SK-N-SH treated with all-trans-retinoic acid at 6 μM for 48 hours (cell line): ENCODE results near the gene ZCCHC2.

ENCODE experiments used
- GLIS3 ChIP-seq: fragments of 250-450 bp; sonication (Bioruptor Pico); IDR thresholded peaks from 2 replicates; pipeline ENCODE4 v1.5.0; 2020; ENCODE audit warnings: mild to moderate bottlenecking, moderate library complexity
- ISL1 ChIP-seq: fragments of 250-450 bp; sonication (Bioruptor Pico); IDR thresholded peaks from 2 replicates; pipeline ENCODE4 v2.1.2; 2022; ENCODE audit warnings: mild to moderate bottlenecking, moderate library complexity
- OSR1 ChIP-seq: fragments of 250-450 bp; sonication (Bioruptor Pico); IDR thresholded peaks from 2 replicates; pipeline ENCODE4 v1.8.0; 2022; ENCODE audit warnings: moderate library complexity, mild to moderate bottlenecking, inconsistent platforms
- RARB ChIP-seq: fragments of 250-450 bp; sonication (Bioruptor Pico); IDR thresholded peaks from 2 replicates; pipeline ENCODE4 v1.8.0; 2021; ENCODE audit warnings: mild to moderate bottlenecking, moderate library complexity
- SNAI2 ChIP-seq: fragments of 250-450 bp; sonication (Bioruptor Pico); IDR thresholded peaks from 2 replicates; pipeline ENCODE4 v1.5.0; 2020; ENCODE audit warnings: mild to moderate bottlenecking, moderate library complexity
- ZFP3 ChIP-seq: fragments of 250-450 bp; sonication (Bioruptor Pico); IDR thresholded peaks from 2 replicates; pipeline ENCODE4 v1.5.0; 2020; ENCODE audit warnings: mild to moderate bottlenecking, moderate library complexity
- ZNF70 ChIP-seq: fragments of 450-650 bp; formaldehyde crosslinking; IDR thresholded peaks from 2 replicates; pipeline ENCODE4 v1.5.0; 2020; ENCODE audit warnings: mild to moderate bottlenecking, moderate library complexity
- TF ChIP-seq, protein P1 (sequence below): fragments of 250-450 bp; sonication (Bioruptor Pico); IDR thresholded peaks from 2 replicates; pipeline ENCODE4 v1.5.0; 2020; ENCODE audit warnings: mild to moderate bottlenecking, moderate library complexity
- TF ChIP-seq, protein P2 (sequence below): fragments of 250-450 bp; sonication (Bioruptor Pico); IDR thresholded peaks from 2 replicates; pipeline ENCODE4 v1.8.0; 2020; ENCODE audit warnings: mild to moderate bottlenecking, moderate library complexity, borderline replicate concordance
- TF ChIP-seq, protein P3 (sequence below): fragments of 250-450 bp; sonication (Bioruptor Pico); IDR thresholded peaks from 2 replicates; pipeline ENCODE4 v1.8.0; 2021; ENCODE audit warnings: low read depth, mild to moderate bottlenecking, moderate library complexity, borderline replicate concordance
- TF ChIP-seq, protein P4 (sequence below): fragments of 250-450 bp; sonication (Bioruptor Pico); IDR thresholded peaks from 2 replicates; pipeline ENCODE4 v1.5.1; 2021; ENCODE audit warnings: mild to moderate bottlenecking, moderate library complexity

DNA sequence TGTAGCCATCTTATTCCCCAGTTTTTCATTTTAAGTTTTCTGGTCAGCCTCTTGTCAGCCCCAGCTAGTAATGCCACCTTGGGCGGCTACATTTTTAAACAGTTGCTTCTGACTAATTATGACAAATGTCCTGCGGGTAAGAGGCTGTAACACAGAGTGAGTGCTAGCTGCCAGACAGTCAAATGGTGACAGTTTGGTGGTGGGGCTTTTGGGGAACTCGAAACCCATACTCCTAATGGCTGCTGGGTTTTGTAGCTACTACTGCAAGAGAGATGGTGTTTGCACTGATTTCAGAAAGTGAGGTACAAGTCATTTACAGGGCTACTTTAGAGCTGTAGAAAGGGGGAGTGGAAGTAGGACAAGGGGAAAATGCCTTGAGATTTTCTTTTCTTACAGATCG is 48.2 kb downstream of the ZCCHC2 start:
- TF ChIP-seq SNAI2: no peak
- TF ChIP-seq ZFP3 (CRISPR knock-in tag): no peak
- no peak for TF ChIP-seq ZNF70 (CRISPR knock-in tag)
- no peak for TF ChIP-seq GLIS3 (CRISPR knock-in tag)
- no peak for TF ChIP-seq ISL1 (CRISPR knock-in tag)
- no peak for TF ChIP-seq OSR1 (CRISPR knock-in tag)
- TF ChIP-seq, protein P1, sequence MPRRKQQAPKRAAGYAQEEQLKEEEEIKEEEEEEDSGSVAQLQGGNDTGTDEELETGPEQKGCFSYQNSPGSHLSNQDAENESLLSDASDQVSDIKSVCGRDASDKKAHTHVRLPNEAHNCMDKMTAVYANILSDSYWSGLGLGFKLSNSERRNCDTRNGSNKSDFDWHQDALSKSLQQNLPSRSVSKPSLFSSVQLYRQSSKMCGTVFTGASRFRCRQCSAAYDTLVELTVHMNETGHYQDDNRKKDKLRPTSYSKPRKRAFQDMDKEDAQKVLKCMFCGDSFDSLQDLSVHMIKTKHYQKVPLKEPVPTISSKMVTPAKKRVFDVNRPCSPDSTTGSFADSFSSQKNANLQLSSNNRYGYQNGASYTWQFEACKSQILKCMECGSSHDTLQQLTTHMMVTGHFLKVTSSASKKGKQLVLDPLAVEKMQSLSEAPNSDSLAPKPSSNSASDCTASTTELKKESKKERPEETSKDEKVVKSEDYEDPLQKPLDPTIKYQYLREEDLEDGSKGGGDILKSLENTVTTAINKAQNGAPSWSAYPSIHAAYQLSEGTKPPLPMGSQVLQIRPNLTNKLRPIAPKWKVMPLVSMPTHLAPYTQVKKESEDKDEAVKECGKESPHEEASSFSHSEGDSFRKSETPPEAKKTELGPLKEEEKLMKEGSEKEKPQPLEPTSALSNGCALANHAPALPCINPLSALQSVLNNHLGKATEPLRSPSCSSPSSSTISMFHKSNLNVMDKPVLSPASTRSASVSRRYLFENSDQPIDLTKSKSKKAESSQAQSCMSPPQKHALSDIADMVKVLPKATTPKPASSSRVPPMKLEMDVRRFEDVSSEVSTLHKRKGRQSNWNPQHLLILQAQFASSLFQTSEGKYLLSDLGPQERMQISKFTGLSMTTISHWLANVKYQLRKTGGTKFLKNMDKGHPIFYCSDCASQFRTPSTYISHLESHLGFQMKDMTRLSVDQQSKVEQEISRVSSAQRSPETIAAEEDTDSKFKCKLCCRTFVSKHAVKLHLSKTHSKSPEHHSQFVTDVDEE: no peak
- TF ChIP-seq, protein P2, sequence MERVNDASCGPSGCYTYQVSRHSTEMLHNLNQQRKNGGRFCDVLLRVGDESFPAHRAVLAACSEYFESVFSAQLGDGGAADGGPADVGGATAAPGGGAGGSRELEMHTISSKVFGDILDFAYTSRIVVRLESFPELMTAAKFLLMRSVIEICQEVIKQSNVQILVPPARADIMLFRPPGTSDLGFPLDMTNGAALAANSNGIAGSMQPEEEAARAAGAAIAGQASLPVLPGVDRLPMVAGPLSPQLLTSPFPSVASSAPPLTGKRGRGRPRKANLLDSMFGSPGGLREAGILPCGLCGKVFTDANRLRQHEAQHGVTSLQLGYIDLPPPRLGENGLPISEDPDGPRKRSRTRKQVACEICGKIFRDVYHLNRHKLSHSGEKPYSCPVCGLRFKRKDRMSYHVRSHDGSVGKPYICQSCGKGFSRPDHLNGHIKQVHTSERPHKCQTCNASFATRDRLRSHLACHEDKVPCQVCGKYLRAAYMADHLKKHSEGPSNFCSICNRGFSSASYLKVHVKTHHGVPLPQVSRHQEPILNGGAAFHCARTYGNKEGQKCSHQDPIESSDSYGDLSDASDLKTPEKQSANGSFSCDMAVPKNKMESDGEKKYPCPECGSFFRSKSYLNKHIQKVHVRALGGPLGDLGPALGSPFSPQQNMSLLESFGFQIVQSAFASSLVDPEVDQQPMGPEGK: no peak
- TF ChIP-seq, protein P3, sequence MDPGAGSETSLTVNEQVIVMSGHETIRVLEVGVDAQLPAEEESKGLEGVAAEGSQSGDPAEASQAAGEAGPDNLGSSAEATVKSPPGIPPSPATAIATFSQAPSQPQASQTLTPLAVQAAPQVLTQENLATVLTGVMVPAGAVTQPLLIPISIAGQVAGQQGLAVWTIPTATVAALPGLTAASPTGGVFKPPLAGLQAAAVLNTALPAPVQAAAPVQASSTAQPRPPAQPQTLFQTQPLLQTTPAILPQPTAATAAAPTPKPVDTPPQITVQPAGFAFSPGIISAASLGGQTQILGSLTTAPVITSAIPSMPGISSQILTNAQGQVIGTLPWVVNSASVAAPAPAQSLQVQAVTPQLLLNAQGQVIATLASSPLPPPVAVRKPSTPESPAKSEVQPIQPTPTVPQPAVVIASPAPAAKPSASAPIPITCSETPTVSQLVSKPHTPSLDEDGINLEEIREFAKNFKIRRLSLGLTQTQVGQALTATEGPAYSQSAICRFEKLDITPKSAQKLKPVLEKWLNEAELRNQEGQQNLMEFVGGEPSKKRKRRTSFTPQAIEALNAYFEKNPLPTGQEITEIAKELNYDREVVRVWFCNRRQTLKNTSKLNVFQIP (CRISPR knock-in tag): no peak
- TF ChIP-seq RARB (CRISPR knock-in tag): no peak
- TF ChIP-seq, protein P4, sequence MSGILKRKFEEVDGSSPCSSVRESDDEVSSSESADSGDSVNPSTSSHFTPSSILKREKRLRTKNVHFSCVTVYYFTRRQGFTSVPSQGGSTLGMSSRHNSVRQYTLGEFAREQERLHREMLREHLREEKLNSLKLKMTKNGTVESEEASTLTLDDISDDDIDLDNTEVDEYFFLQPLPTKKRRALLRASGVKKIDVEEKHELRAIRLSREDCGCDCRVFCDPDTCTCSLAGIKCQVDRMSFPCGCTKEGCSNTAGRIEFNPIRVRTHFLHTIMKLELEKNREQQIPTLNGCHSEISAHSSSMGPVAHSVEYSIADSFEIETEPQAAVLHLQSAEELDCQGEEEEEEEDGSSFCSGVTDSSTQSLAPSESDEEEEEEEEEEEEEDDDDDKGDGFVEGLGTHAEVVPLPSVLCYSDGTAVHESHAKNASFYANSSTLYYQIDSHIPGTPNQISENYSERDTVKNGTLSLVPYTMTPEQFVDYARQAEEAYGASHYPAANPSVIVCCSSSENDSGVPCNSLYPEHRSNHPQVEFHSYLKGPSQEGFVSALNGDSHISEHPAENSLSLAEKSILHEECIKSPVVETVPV (CRISPR knock-in tag): no peak
